ENCODE results near the gene ECM1.

Gene ECM1

GRCh38 chr1:150546294-150546937 is 38.5 kb downstream of the ECM1 start:
- H3K9me2 ChIP-seq (replicated peaks; ENCODE audit: insufficient read depth, low read length), result no peaks in the 10 kb centered on the region
- no peaks in the 10 kb centered on the region for H4K20me1 ChIP-seq (ENCODE audit: low read depth, low read length)
- no peak for TF ChIP-seq EZH2phosphoT487 (conservative IDR thresholded peaks at IDR 0.05; ENCODE audit: low read length)
- TF ChIP-seq, protein P1, sequence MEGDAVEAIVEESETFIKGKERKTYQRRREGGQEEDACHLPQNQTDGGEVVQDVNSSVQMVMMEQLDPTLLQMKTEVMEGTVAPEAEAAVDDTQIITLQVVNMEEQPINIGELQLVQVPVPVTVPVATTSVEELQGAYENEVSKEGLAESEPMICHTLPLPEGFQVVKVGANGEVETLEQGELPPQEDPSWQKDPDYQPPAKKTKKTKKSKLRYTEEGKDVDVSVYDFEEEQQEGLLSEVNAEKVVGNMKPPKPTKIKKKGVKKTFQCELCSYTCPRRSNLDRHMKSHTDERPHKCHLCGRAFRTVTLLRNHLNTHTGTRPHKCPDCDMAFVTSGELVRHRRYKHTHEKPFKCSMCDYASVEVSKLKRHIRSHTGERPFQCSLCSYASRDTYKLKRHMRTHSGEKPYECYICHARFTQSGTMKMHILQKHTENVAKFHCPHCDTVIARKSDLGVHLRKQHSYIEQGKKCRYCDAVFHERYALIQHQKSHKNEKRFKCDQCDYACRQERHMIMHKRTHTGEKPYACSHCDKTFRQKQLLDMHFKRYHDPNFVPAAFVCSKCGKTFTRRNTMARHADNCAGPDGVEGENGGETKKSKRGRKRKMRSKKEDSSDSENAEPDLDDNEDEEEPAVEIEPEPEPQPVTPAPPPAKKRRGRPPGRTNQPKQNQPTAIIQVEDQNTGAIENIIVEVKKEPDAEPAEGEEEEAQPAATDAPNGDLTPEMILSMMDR (IDR thresholded peaks at IDR 0.05; ENCODE audit: insufficient read depth, low read length, poor library complexity, severe bottlenecking), result no peak
- H3K4me3 ChIP-seq (ENCODE audit: insufficient read depth, low read length, poor library complexity, severe bottlenecking), result no peak overlapping the region
- no peak overlapping the region for H3K9ac ChIP-seq (ENCODE audit: low read length)
- no peaks in the 10 kb centered on the region for H3K9me3 ChIP-seq (ENCODE audit: insufficient read depth, low read length)
- H3K4me2 ChIP-seq (ENCODE audit: low read depth, low read length, poor library complexity, severe bottlenecking), result no peak overlapping the region
- H3K27me3 ChIP-seq (ENCODE audit: low read length), result no peaks in the 10 kb centered on the region
- no peak overlapping the region for H3K27ac ChIP-seq (ENCODE audit: low read depth, low read length)
- no peak overlapping the region for H2AFZ ChIP-seq (ENCODE audit: low read depth, low read length, severe bottlenecking)
- no peaks in the 10 kb centered on the region for H3K36me3 ChIP-seq (ENCODE audit: low read length)
- H3F3A ChIP-seq (ENCODE audit: insufficient read depth), result no peaks in the 10 kb centered on the region
- H3K79me2 ChIP-seq (ENCODE audit: insufficient read depth, low read length), result no peaks in the 10 kb centered on the region

GRCh38 chr1:150548324-150548631 is 40.4 kb downstream of the ECM1 start:
- H3K4me2 ChIP-seq (ENCODE audit: low read depth, low read length, poor library complexity, severe bottlenecking), result peak overlapping the region; percentile 50
- H3K36me3 ChIP-seq (ENCODE audit: low read length), result no peaks in the 10 kb centered on the region
- H3K79me2 ChIP-seq (ENCODE audit: insufficient read depth, low read length), result no peaks in the 10 kb centered on the region
- no peak overlapping the region for H3K27ac ChIP-seq (ENCODE audit: low read depth, low read length)
- TF ChIP-seq, protein P1 (IDR thresholded peaks at IDR 0.05; ENCODE audit: insufficient read depth, low read length, poor library complexity, severe bottlenecking), result no peak
- no peak for TF ChIP-seq EZH2phosphoT487 (conservative IDR thresholded peaks at IDR 0.05; ENCODE audit: low read length)
- no peaks in the 10 kb centered on the region for H3K9me2 ChIP-seq (replicated peaks; ENCODE audit: insufficient read depth, low read length)
- no peaks in the 10 kb centered on the region for H3K9me3 ChIP-seq (ENCODE audit: insufficient read depth, low read length)
- H3K27me3 ChIP-seq (ENCODE audit: low read length), result no peaks in the 10 kb centered on the region
- H3F3A ChIP-seq (ENCODE audit: insufficient read depth), result no peaks in the 10 kb centered on the region
- H3K4me3 ChIP-seq (ENCODE audit: insufficient read depth, low read length, poor library complexity, severe bottlenecking), result peak overlapping the region; percentile 49
- H4K20me1 ChIP-seq (ENCODE audit: low read depth, low read length), result no peaks in the 10 kb centered on the region
- peak overlapping the region; percentile 74 for H2AFZ ChIP-seq (ENCODE audit: low read depth, low read length, severe bottlenecking)
- peak overlapping the region; percentile 40 for H3K9ac ChIP-seq (ENCODE audit: low read length)

GRCh38 chr1:150548632-150549495 is 41.0 kb downstream of the ECM1 start, which contains the start of gene ADAMTSL4:
TSS of gene ADAMTSL4 (plus strand) at chr1:150549408. CDS start at chr1:150552289, 2,881 bp downstream.
- Histone ChIP-seq H3K79me2 (ENCODE audit: insufficient read depth, low read length) (no peaks in the 10 kb centered on the region), H4K20me1 (ENCODE audit: low read depth, low read length) (no peaks in the 10 kb centered on the region), H3K9me2 (replicated peaks; ENCODE audit: insufficient read depth, low read length) (no peaks in the 10 kb centered on the region), H3K4me3 (ENCODE audit: insufficient read depth, low read length, poor library complexity, severe bottlenecking) (peak within 1 kb of the TSS; percentile 49), H3K27ac (ENCODE audit: low read depth, low read length) (no peak within 1 kb of the TSS), H3K27me3 (ENCODE audit: low read length) (no peaks in the 10 kb centered on the region), H3K9me3 (ENCODE audit: insufficient read depth, low read length) (no peaks in the 10 kb centered on the region), H2AFZ (ENCODE audit: low read depth, low read length, severe bottlenecking) (peak within 1 kb of the TSS; percentile 74), H3F3A (ENCODE audit: insufficient read depth) (no peaks in the 10 kb centered on the region), H3K9ac (ENCODE audit: low read length) (peak within 1 kb of the TSS; percentile 40), H3K4me2 (ENCODE audit: low read depth, low read length, poor library complexity, severe bottlenecking) (peak within 1 kb of the TSS; percentile 50), H3K36me3 (ENCODE audit: low read length) (no peaks in the 10 kb centered on the region)
- TF ChIP-seq, protein P1 (IDR thresholded peaks at IDR 0.05; ENCODE audit: insufficient read depth, low read length, poor library complexity, severe bottlenecking), result no peak
- no peak for TF ChIP-seq EZH2phosphoT487 (conservative IDR thresholded peaks at IDR 0.05; ENCODE audit: low read length)

All from SU-DHL-6 (cell line).